WTC11 (cell line): Measurements from ENCODE around the gene ADAMTS18.

Experiments
- CBFB ChIP-seq: sonication (generic); formaldehyde crosslinking; IDR thresholded peaks from 2 replicates; pipeline ENCODE4 v1.8.1; 2022; ENCODE audit warnings: mild to moderate bottlenecking, low read depth, missing genetic modification reagents
- TF ChIP-seq, protein P1 (sequence below): sonication (generic); formaldehyde crosslinking; IDR thresholded peaks from 2 replicates; pipeline ENCODE4 v1.8.0; 2022; ENCODE audit warnings: mild to moderate bottlenecking, missing genetic modification reagents
- TF ChIP-seq, protein P2 (sequence below): sonication (generic); formaldehyde crosslinking; IDR thresholded peaks from 2 replicates; pipeline ENCODE4 v1.8.1; 2022; ENCODE audit warnings: missing genetic modification reagents, borderline replicate concordance
- TF ChIP-seq, protein P3 (sequence below): fragments of 200-600 bp; IDR thresholded peaks from 2 replicates; pipeline ENCODE4 v1.8.0; 2022; ENCODE audit warnings: antibody characterized with exemption

DNA sequence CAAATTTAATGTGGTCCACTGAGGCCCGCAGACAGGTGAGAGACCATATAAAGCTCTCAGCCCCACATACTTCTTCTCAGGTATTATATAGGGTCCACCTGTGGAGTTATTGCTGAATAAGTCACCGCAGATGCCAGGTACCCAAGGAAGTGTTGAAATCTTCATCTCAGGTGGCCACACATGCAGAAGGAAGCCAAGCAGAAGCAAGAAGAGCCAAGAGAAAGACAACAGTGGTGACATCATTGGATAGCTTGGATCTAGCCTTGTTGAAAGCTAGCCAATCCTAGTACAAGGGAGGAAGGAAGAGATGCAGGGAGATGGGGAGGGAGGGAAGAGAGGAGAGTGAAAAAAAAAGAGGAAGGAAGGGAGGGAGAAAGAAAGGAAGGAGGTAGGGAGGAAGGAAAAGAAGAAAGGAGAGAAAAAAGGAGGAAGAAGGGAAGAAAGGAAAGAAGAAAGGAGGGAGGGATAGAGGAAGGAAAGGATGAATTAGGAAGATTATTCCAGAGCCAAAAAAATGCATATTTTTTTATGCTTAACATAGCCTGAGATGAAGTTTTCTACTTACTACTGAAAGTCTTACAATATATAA lies 12.5 kb downstream of the ADAMTS18 start:
- TF ChIP-seq, protein P1, sequence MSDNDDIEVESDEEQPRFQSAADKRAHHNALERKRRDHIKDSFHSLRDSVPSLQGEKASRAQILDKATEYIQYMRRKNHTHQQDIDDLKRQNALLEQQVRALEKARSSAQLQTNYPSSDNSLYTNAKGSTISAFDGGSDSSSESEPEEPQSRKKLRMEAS (CRISPR knock-in tag): no peak
- TF ChIP-seq, protein P2, sequence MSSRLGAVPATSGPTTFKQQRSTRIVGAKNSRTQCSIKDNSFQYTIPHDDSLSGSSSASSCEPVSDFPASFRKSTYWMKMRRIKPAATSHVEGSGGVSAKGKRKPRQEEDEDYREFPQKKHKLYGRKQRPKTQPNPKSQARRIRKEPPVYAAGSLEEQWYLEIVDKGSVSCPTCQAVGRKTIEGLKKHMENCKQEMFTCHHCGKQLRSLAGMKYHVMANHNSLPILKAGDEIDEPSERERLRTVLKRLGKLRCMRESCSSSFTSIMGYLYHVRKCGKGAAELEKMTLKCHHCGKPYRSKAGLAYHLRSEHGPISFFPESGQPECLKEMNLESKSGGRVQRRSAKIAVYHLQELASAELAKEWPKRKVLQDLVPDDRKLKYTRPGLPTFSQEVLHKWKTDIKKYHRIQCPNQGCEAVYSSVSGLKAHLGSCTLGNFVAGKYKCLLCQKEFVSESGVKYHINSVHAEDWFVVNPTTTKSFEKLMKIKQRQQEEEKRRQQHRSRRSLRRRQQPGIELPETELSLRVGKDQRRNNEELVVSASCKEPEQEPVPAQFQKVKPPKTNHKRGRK (CRISPR knock-in tag): no peak
- TF ChIP-seq, protein P3, sequence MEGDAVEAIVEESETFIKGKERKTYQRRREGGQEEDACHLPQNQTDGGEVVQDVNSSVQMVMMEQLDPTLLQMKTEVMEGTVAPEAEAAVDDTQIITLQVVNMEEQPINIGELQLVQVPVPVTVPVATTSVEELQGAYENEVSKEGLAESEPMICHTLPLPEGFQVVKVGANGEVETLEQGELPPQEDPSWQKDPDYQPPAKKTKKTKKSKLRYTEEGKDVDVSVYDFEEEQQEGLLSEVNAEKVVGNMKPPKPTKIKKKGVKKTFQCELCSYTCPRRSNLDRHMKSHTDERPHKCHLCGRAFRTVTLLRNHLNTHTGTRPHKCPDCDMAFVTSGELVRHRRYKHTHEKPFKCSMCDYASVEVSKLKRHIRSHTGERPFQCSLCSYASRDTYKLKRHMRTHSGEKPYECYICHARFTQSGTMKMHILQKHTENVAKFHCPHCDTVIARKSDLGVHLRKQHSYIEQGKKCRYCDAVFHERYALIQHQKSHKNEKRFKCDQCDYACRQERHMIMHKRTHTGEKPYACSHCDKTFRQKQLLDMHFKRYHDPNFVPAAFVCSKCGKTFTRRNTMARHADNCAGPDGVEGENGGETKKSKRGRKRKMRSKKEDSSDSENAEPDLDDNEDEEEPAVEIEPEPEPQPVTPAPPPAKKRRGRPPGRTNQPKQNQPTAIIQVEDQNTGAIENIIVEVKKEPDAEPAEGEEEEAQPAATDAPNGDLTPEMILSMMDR: no peak
- no peak for TF ChIP-seq CBFB (CRISPR knock-in tag)
